Left renal cortex interstitium (tissue), 4 donors: ENCODE results near the gene OSBPL10. TPM values are rescaled to one million over a fixed set of nuclear protein-coding genes. Genes with fewer than 3 reads are reported as not detected.

Source experiments
- DNase-seq, 4 donors: peaks; one replicate each; pipeline ENCODE4 v3.0.0-alpha.2; 2013; ENCODE audit warnings: low read depth in 4 of 4, low spot score in 2 of 4, missing footprints in 1 of 4
- polyA plus RNA-seq, 4 donors: library from polyadenylated mRNA; unstranded; fragments of 120-200 nt; gene quantifications; one replicate each; pipeline ENCODE4 v1.2.1, GENCODE V29; 2013; ENCODE audit not compliant: insufficient read length in 4 of 4

Gene OSBPL10
- polyA plus RNA-seq, 4 donors: 18.3 to 26.0 (median 21.5) TPM

DNA sequence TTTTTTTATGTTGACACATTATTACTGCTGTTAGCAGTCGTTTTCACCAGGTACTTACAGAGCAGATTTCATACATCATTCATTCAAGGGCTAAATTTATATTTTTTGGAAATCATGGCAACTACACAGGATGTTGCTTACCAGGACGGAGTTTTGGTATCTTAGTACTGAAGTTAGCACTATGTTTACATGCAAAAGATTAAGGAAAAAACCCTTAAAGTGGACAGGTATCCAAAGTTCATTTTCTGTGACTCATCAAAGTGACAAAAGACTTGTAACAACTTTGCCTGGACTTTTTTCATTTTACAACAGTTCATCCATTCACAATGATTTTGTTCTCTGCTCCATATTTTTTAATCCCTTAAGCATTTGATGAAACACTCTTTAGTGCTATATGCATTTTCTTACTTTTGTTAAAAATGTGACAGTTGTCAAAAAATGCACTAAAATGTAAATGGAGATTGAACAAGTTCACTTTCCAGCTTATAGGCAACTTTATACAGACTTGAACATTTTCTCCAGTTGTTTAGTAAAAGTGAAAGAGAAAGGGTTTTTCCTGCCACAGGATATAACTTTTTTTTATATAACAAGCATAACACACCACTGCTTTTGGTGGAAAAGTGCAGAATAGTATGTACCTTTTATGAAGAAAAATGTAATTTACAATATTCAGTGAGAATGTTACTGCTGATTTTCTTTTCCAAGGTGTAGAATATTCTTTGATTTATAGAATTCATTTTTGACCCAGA, 344.2 kb downstream of the OSBPL10 start:
- no peak for DNase-seq

DNA sequence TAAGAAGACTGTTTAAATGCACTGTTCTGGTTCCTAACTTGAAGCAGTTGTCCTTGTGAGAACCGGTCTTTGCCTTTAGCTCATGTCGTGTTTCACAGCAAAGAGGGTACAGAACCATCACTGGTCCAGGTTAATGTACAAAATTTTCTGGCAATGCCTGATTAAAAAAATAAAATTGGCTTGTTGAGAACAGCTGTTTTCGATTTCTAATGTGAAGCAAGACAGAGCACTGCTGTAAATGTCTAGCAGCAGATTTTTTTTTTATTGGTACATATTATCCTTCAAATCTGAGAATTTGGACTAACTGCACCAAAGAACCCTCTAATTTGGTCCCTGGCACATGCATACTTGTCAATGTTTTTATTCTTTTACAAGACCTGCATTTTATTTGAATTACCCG, 345.0 kb downstream of the OSBPL10 start:
- no peak for DNase-seq

DNA sequence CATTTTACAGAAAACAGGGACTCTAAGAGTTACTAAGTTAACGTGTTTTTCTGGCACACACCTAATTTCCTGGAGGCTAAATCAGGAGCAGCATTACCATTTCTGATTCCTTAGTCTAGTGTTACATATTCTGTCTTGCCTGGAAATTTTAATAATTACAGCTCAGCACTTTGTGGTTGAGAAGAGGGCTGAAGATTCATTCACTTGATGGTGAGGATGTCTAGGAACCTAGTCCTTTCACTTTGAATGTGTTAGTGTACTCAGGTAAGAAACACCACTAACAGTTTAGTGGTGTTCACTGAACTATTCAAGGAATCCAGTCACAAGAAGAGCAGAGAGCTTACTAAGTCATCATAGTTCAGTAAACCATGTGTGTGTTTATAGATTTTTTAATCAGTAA, 345.5 kb downstream of the OSBPL10 start:
- no peak for DNase-seq

DNA sequence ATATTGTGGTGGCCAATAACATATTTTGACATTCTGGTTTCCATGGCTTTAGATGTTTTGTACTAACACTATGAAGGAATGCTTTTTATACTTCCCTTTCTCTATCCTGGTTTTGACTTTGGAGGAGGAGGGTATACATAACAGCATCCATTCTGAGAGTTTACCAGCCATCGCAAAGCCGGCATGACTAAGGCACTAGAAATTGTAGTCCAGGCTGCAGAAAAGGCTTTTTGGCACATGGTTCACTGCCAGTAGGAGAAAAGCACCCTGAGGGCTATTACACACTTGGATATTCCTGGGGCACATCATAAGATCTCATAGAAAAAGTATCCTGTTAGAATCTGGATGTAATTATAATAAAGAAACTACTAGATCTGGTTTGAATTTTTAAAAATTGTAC, 346.6 kb downstream of the OSBPL10 start:
- no peak for DNase-seq

DNA sequence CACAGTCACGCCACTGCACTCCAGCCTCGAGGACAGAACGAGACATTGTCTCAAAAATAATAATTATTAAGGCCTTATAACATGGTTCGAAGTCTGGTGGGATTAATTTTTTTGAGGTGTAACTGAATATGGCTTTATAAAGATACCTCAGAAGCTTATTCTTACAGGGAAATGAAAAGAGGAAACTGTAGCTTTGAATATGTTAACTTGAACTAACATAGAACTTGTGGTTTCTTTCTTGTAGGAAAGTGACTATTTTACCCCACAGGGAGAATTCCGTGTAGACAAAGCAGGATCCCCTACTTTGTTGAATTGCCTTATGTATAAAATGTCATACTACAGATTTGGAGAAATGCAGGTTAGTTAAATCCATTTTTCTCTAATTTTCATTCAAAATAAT, 352.0 kb downstream of the OSBPL10 start:
- DNase-seq: no peak

DNA sequence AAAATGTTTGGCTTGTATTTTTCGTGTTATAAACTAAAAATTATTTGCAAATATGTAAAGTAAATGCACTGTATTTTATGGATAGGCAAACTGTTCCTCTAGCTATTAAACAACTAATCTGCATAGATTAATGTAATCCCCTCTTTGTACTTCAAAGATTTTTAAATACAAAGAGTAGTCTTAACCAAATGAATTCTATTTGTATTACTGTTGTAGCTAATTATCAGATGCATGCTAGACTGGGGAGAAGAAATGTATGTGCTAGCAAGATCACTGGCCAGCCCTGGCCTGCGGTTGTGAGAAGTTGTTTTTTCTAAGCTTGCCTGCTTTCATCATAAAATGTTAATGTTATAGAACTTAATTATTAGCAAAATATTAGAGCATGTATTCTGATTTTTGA, 355.7 kb downstream of the OSBPL10 start:
- no peak for DNase-seq

DNA sequence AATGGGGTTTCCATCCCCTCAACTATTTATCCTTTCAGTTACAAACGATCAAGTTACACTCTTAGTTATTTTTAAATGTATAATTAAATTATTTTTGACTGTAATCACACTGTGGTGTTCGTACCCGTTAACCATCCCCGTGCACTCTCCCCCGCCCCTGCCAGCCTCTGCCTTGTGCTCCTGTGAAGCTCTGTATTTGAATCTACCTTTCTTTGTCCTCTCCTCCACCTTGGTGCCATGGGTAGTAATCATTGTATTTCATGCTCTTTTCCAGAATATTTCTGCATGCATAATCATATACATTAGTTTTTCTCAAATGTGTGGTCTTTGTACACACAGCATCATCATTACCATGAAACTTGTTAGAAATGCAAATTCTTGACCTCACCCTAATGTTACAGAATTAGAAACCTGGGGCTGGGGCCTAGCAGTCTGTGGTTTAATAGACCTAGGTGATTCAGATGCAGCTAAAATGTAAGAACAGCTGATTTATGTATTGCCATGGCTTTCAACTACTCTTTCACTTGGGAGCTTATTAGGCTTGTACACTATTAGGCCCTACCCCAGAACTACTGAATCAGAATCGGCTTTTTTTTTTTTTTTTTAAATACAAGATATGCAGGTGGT, 356.9 kb downstream of the OSBPL10 start:
- no peak for DNase-seq

DNA sequence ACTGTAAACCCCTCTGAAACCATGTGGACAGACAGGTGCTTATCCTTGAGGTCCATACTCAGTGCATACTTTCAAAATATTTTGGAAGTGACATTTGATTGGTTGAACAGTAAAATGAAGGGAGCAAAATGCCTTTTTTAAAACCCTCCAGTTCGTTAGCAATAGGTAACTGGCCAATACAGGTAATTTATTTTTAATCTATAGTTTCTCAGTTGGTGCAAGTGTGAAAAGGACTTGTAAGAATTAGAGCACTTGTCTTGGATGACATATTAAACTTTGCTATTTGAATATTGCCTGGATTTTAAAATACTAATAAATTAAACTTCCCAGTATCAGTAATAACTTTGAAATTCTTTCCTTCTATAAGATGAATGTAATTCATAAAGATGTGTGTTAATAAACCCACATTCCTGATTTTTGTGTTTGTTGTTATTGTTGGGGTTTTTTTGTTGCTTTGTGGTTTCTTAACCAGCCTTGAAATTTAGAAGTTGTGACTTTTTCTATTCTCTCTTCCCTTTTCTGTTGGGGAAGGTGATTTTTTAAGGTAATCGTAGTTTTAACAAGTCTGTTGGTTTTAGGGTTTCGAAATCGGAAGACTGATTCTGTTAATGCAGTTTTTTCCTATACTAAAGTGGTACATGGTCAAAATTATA, 358.3 kb downstream of the OSBPL10 start:
- no peak for DNase-seq

DNA sequence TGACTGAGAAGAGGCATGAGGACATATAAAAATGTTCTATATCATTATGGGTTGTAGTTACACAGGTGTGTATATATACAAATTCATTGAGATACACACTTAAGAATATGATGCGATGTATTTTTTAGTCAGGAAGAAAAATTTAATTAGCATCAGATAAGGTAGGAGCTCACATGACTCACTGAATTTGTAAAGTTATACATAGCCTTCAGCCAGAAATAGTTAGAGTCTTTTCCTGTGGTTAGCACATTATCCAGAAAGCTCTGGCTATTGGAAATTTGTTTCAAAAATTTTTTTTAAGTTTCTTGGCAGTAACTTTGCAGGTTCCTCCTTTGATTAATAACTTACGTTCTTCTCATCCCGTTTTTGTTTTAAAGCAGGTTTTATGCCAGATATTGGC, 359.7 kb downstream of the OSBPL10 start:
- DNase-seq: no peak

DNA sequence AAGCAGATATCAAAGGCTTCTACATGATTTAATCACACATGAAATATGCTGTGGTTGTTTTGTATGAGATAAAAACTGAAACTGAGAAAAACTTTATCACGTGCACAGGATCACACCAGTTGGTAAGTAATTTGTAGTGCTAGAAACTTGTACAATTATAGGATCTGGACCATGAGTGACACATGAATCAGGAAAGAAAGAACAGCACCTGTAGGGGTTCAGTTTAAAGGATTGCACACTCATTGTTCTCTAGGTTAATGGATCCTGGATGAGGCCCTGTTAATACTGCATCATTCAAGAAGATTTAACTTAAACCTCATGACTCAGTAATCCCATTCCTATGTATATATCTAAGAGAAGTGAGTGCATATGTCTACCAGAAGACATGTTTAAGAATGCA, 360.4 kb downstream of the OSBPL10 start:
- DNase-seq: no peak

DNA sequence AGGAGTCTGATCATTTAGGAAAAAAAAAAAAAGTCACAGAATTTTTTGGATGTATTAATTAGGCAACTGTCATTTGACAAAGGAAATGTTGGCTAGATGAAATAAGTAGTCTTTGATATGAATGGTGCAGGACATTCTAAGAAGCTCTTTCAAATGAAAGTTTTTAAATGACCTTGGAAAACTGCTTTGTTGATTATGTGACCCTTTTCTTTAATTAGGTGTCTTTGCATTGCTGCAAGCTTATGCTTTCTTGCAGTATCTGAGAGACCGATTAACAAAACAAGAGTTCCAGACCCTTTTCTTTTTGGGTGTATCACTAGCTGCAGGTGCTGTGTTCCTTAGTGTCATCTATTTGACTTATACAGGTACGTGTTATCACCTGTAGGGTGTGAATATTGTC, 364.4 kb downstream of the OSBPL10 start:
- no peak for DNase-seq

DNA sequence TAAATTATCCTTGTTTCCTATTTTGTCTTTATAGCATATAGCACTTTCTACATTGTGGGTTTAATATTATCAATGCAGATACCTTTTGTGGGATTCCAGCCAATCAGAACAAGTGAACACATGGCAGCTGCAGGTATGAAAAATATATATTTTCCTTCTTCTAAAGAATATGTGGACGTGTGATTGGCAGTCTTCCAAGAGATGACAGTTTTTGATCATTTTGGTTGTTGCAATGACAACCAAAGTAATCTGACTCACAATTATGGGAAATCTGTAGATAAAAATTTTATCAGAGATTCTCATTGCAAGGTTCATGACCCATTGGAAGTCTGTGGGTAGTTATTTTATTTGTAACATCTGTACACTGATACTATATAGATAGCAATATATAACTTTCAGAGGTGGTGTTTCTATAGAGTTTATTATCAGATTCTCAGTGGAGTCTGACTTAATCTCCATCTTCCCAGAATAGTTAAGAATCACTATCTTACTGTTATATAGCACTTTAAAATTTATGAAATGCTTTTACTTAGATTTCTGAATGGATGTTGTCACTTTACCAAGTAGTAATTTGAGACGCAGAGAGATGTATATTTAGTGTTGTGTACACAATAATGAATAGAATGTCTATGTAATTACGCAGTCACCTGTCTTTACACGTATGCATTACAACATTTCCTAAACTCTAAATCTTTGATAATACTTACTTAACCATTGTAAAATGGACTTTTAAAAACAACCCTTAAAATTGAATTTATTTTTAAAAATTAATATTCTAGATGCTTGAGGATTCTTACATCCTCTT, 365.8 kb downstream of the OSBPL10 start:
- no peak for DNase-seq

DNA sequence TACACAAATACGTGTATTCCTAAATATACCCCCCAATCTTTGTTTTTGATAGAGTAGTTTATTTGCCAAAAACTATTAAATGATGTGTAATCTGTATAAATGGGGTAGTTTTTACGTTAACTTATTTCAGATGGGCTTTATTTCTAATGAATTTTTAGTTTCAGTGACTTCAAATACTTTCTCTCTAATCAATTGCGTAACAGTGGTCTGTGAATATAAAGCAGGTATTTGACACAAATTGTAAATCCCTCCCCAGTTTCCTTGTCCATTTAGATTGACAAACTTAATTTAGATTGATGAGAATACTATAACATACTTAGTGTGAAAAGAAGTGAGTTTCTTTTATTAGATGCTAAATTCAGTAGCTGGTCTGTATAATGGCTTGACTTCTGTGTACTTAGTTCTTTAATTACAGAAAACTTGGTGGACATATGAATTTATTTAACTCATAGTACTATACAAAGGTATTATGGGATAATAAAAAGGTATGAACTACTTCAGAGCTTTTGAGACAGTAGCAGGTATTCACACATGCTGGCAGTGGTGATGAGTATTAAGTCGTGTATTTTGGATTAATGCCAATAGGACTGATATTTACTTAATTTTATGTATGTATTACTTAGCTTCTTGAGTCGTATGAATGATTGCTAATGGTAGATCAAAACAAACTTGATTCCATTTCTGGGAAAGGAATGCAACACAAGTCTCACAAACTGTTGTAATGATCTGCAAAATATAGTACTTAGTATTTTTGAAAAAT, 366.7 kb downstream of the OSBPL10 start:
- no peak for DNase-seq

DNA sequence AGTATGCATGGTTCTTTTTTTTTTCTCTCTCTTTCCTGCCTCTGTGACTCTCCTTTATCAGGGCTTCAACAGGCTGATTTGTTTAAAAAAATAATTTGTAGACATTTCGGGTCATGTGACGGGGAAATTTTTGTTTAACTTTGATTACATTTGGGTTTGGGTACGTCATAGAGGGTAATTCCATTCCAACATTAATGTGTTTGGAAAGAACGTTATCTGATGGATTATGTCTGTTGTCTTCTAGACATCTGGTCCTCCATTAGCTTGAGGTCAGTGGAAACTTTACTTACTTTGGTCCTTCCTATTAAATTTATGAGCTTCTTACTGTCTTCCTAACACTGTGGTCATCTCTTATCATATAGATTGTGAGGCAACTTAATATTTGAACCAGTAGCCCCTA, 367.4 kb downstream of the OSBPL10 start:
- no peak for DNase-seq

DNA sequence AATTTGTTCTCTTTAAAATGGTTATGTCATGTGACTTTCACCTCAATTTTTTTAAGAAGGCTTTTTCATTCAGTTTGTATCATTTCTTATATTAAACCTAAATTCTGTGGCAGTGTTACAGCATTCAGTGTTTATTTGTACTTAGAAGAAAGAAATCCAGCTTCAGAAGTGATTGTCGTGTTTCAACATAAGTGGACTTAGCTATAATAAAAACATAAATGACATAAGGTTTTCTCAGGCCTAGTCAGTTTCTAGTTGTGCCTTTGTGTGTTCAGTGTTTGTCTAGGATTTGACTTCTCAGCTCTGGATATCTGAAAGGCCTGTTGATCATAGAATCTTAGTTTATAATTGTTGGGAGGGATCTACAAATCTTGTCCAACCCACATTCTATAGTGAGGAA, 367.9 kb downstream of the OSBPL10 start:
- DNase-seq: no peak

Other genes starting within 250 kb of the OSBPL10 start
- gene ZNF860, start 488 bp upstream of the OSBPL10 start, polyA plus RNA-seq: 1 to 10 TPM; 1.7 to 3.3 (median 2.4) TPM
- gene GPD1L, start 125.4 kb upstream of the OSBPL10 start, polyA plus RNA-seq: 10 to 100 TPM; 18.6 to 21.8 (median 19.7) TPM